Measurements from ENCODE around the gene COL5A2. TPM values are rescaled to one million over a fixed set of nuclear protein-coding genes. Genes with fewer than 3 reads are reported as not detected.

The COL5A2 gene
- total RNA-seq, 1 donor from 2014 or later, result 29.8 TPM

DNA sequence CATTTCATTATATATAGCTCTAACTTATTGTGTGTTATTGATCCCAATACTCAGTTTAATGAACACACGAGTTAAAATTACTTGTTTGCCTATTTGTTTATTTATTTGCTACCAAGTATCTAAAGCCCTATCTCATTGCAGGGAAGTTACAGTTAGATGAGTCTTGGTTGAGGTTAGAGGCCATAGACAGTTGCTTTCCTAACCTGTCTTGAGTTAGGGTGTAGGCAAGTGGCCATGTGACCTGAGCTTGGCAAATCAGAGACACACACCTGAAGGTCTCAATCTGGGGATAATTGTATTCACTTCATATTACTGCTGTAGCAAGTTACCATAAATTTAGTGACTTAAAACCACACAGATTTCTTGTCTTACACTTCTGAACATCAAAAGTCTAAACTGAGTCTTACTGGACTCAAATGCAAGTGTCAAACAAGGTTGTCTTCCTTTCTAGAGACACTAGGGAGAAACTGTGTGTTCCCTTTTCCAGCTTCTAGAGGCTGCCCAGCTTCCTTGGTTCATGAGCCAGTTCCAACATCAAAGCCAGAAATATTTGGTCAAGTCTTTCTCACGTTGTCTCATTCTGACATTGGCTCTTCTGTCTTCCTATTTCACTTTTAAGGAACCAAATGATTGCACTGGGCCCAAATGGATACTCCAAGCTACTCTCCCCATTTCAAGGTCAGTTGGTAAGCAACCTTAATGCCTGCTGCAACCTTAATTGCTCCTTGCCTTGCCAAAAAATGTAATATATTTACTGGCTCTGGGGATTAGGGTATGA is 165.7 kb downstream of the COL5A2 start:
- DNase-seq (no peak), ATAC-seq (no peak)
- Histone ChIP-seq H3K27ac (no peak overlapping the region), H3K4me3 (no peak overlapping the region), H3K9me3 (no peaks in the 10 kb centered on the region), H3K36me3 (peaks cover 17% of the 10 kb centered on the region), H3K4me1 (no peaks in the 10 kb centered on the region), H3K27me3 (no peaks in the 10 kb centered on the region)
- TF ChIP-seq, protein P1, sequence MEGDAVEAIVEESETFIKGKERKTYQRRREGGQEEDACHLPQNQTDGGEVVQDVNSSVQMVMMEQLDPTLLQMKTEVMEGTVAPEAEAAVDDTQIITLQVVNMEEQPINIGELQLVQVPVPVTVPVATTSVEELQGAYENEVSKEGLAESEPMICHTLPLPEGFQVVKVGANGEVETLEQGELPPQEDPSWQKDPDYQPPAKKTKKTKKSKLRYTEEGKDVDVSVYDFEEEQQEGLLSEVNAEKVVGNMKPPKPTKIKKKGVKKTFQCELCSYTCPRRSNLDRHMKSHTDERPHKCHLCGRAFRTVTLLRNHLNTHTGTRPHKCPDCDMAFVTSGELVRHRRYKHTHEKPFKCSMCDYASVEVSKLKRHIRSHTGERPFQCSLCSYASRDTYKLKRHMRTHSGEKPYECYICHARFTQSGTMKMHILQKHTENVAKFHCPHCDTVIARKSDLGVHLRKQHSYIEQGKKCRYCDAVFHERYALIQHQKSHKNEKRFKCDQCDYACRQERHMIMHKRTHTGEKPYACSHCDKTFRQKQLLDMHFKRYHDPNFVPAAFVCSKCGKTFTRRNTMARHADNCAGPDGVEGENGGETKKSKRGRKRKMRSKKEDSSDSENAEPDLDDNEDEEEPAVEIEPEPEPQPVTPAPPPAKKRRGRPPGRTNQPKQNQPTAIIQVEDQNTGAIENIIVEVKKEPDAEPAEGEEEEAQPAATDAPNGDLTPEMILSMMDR (IDR thresholded peaks at IDR 0.05), result no peak
- intact Hi-C loops (cut with DNase I), result no loop called here

DNA sequence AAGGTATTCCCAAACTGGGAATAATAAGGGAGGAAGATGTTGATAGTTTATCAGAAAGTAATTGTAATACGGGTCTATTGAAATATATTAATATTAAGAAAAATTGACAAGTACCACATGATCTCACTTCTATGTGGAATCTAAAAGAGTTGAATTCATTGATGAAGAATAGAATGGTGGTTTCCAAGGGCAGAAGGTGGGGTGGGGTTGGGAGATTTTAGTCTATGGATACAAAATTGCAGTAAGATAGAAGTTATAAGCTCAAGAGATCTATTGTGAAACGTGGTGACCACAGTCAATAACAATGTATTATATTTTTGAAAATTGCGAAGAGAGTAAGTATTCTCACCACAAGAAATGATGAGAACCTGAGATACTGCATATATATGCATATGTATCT is 166.5 kb downstream of the COL5A2 start:
- Histone ChIP-seq H3K36me3 (peaks cover 17% of the 10 kb centered on the region), H3K27me3 (no peaks in the 10 kb centered on the region), H3K27ac (no peak overlapping the region), H3K4me3 (no peak overlapping the region), H3K9me3 (no peaks in the 10 kb centered on the region), H3K4me1 (no peaks in the 10 kb centered on the region)
- DNase-seq (no peak), ATAC-seq (no peak)
- TF ChIP-seq, protein P1 (IDR thresholded peaks at IDR 0.05), result no peak
- intact Hi-C loops (cut with DNase I), result no loop called here

DNA sequence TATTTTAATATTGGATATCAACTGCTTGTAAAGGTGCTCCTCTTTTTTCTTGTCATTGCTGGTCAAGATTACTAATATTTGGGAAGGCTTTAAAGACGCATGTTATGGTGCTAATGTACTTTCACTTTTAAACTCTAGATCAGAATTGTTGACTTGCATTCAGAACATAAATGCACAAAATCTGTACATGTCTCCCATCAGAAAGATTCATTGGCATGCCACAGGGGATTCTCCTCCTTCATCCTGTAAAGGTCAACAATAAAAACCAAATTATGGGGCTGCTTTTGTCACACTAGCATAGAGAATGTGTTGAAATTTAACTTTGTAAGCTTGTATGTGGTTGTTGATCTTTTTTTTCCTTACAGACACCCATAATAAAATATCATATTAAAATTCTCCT is 167.2 kb downstream of the COL5A2 start:
- H3K36me3 ChIP-seq, result peaks cover 17% of the 10 kb centered on the region
- no peak overlapping the region for H3K4me3 ChIP-seq
- no peak for DNase-seq
- no peaks in the 10 kb centered on the region for H3K9me3 ChIP-seq
- TF ChIP-seq, protein P1 (IDR thresholded peaks at IDR 0.05), result no peak
- no peaks in the 10 kb centered on the region for H3K4me1 ChIP-seq
- H3K27ac ChIP-seq, result no peak overlapping the region
- intact Hi-C loops (cut with DNase I), result no loop called here
- no peak for ATAC-seq
- H3K27me3 ChIP-seq, result no peaks in the 10 kb centered on the region

DNA sequence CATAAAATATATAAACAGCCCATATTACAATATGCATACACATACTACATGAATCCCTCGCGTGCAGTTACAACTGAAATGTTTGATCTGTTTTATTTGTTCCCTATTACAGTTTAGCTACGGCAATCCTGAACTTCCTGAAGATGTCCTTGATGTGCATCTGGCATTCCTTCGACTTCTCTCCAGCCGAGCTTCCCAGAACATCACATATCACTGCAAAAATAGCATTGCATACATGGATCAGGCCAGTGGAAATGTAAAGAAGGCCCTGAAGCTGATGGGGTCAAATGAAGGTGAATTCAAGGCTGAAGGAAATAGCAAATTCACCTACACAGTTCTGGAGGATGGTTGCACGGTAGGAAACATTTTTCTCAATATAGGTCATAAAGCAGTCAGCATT is 169.0 kb downstream of the COL5A2 start:
- intact Hi-C loops (cut with DNase I), result no loop called here
- Histone ChIP-seq H3K4me3 (no peak overlapping the region), H3K27ac (no peak overlapping the region), H3K27me3 (no peaks in the 10 kb centered on the region), H3K36me3 (peaks cover 23% of the 10 kb centered on the region), H3K9me3 (no peaks in the 10 kb centered on the region), H3K4me1 (no peaks in the 10 kb centered on the region)
- DNase-seq (no peak), ATAC-seq (no peak)
- TF ChIP-seq, protein P1 (IDR thresholded peaks at IDR 0.05), result no peak

DNA sequence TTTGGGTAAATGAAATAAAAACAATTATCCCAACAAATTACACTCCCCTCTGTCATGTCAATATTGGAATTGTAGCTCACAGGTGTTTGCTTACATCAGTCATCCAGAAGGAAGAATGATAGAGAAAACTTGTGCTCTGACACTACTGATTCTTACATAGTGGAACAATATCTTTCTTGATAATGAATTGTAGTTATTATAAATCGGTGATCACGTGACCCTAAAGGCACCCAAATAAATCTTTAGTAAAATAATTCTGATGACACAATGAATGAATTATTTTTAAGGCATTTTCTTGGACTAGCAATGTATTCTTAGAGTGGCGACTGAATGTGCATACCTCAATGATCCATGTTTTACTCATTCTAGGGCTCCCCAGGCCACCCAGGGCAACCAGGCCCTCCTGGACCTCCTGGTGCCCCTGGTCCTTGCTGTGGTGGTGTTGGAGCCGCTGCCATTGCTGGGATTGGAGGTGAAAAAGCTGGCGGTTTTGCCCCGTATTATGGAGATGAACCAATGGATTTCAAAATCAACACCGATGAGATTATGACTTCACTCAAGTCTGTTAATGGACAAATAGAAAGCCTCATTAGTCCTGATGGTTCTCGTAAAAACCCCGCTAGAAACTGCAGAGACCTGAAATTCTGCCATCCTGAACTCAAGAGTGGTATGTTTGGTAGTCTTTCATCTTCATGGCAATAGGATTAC is 170.9 kb downstream of the COL5A2 start:
- Histone ChIP-seq H3K36me3 (peaks cover 32% of the 10 kb centered on the region), H3K27ac (no peak overlapping the region), H3K4me3 (no peak overlapping the region), H3K27me3 (no peaks in the 10 kb centered on the region), H3K4me1 (no peaks in the 10 kb centered on the region), H3K9me3 (no peaks in the 10 kb centered on the region)
- TF ChIP-seq, protein P1 (IDR thresholded peaks at IDR 0.05), result no peak
- intact Hi-C loops (cut with DNase I), result no loop called here
- DNase-seq (no peak), ATAC-seq (no peak)

Data from upper lobe of right lung (tissue), 1 donor.